Measurements from ENCODE around the gene ZNF346. TPM values are rescaled to one million over a fixed set of nuclear protein-coding genes. Genes with fewer than 3 reads are reported as not detected.

The ZNF346 gene
- total and polyA plus RNA-seq, 2 of the 13 experiments (the other 11 are each of a cell fraction or from before 2014, with no cell fraction given), result 8.6 to 19.4 TPM

- peak; percentile 88 for TF ChIP-seq TEAD3 (CRISPR knock-in tag; optimal IDR thresholded peaks at IDR 0.05; ENCODE audit: borderline replicate concordance)
- 0 out of 2 replicates have a peak, but pooled peaks have one; percentile 43 for TF ChIP-seq ZNF766 (CRISPR knock-in tag; IDR thresholded peaks at IDR 0.05; ENCODE audit: borderline replicate concordance)
- TF ChIP-seq NR2F2 (IDR thresholded peaks at IDR 0.05; ENCODE audit: borderline replicate concordance, low read depth), result no peak
- no peak for TF ChIP-seq SCMH1 (CRISPR knock-in tag; IDR thresholded peaks at IDR 0.05; ENCODE audit: borderline replicate concordance)
- no peak for TF ChIP-seq ZNF382 (CRISPR knock-in tag; IDR thresholded peaks at IDR 0.05; ENCODE audit: borderline replicate concordance)
- TF ChIP-seq SRY (CRISPR knock-in tag; IDR thresholded peaks at IDR 0.05), result peak; percentile 57; the same call in 1 of the 2 replicates
- peak; percentile 58; the same call in 1 of the 2 replicates for TF ChIP-seq ZNF770 (CRISPR knock-in tag; IDR thresholded peaks at IDR 0.05)
- no peak for TF ChIP-seq SKI (IDR thresholded peaks at IDR 0.05; ENCODE audit: partially characterized antibody)
- TF ChIP-seq ZNF703 (CRISPR knock-in tag; IDR thresholded peaks at IDR 0.05; ENCODE audit: borderline replicate concordance), result no peak
- TF ChIP-seq ZNF143 (CRISPR knock-in tag; IDR thresholded peaks at IDR 0.05), result no peak
Measured at GRCh38 chr5:177105691-177106476, 83.4 kb downstream of the ZNF346 start (continued).

GRCh38 chr5:177107159-177107558, 84.7 kb downstream of the ZNF346 start:
- H3K27ac ChIP-seq (ENCODE audit: extremely low read length, insufficient read depth, low read length), result no peak overlapping the region
- H3K4me1 ChIP-seq (ENCODE audit: insufficient read depth, low read length), result peaks cover 83% of the 10 kb centered on the region
- no peak overlapping the region for H2AFZ ChIP-seq (ENCODE audit: low read length)
- no peak overlapping the region for H3K9ac ChIP-seq (ENCODE audit: insufficient read depth, low read depth, low read length)
- H4K20me1 ChIP-seq (ENCODE audit: insufficient read depth, low read length), result no peaks in the 10 kb centered on the region
- no peaks in the 10 kb centered on the region for H3K27me3 ChIP-seq (ENCODE audit: control insufficient read depth in 1 of 2, insufficient read depth in 2 of 2, low read length in 2 of 2)
- in situ Hi-C loops (cut with HindIII; ENCODE audit: extremely low pct_ligation_motif_present, low pct_unique_long_range_greater_than_20kb) (loop anchor here (25.0 kb wide), 1 partner anchor 355 kb away; the partner anchor contains the start of gene DBN1), intact Hi-C loops (cut with micrococcal nuclease; ENCODE audit: unreplicated experiment) (no loop called here)
- POLR2A ChIA-PET, result interaction anchor here (0.6 to 13.2 kb wide), 4 partner anchors 9 to 34 kb away, joined by 3 to 293 read pairs (median 18); partner anchors contain the start of gene FGFR4
- H3K4me2 ChIP-seq (ENCODE audit: low read depth, low read length), result no peak overlapping the region
- H3K4me3 ChIP-seq (replicated peaks in 1 of 3; ENCODE audit: insufficient read depth in 1 of 3, low read depth in 2 of 3, low read length in 3 of 3), result no peak overlapping the region
- H3K36me3 ChIP-seq (replicated peaks in 1 of 2; ENCODE audit: control insufficient read depth in 1 of 2, insufficient read depth in 2 of 2, low read length in 2 of 2), result no peaks in the 10 kb centered on the region
- no peaks in the 10 kb centered on the region for H3K79me2 ChIP-seq (ENCODE audit: insufficient read depth, low read length)
- CTCF ChIA-PET (ENCODE audit: low intra/inter-chr PET ratio, low total read pairs), result no interaction called here
- no TSS peak for BruUV-seq (replicated peaks)
- no peaks in the 10 kb centered on the region for H3K9me3 ChIP-seq (ENCODE audit: low read length)
- 48% methylated on average over 3 of the region's 4 CpGs for WGBS (ENCODE audit: low lambda C conversion rate)
- DNase-seq (ENCODE audit: low spot score) (no peak), FAIRE-seq (no peak), ATAC-seq (no peak)
- TF ChIP-seq ATF7-NPFF (CRISPR knock-in tag; IDR thresholded peaks at IDR 0.05; ENCODE audit: low read depth) (no peak), ZMYM3 (CRISPR knock-in tag; IDR thresholded peaks at IDR 0.05) (peak; percentile 88), ZBTB25 (CRISPR knock-in tag; IDR thresholded peaks at IDR 0.05) (no peak), JUN (CRISPR knock-in tag; IDR thresholded peaks at IDR 0.05) (no peak), XRCC5 (optimal IDR thresholded peaks at IDR 0.05; ENCODE audit: low read length) (no peak), CBFB (CRISPR knock-in tag; IDR thresholded peaks at IDR 0.05) (no peak), ZC3H13 (CRISPR knock-in tag; IDR thresholded peaks at IDR 0.05) (no peak), SP4 (CRISPR knock-in tag; IDR thresholded peaks at IDR 0.05) (no peak), HOXA3 (CRISPR knock-in tag; IDR thresholded peaks at IDR 0.05) (0 out of 2 replicates have a peak, but pooled peaks have one; percentile 23), ONECUT2 (CRISPR knock-in tag; IDR thresholded peaks at IDR 0.05) (no peak), KDM1A (CRISPR knock-in tag; IDR thresholded peaks at IDR 0.05) (0 out of 2 replicates have a peak, but pooled peaks have one; percentile 31), GATAD2A (CRISPR knock-in tag; IDR thresholded peaks at IDR 0.05) (0 out of 2 replicates have a peak, but pooled peaks have one; percentile 8), TARDBP (CRISPR knock-in tag; IDR thresholded peaks at IDR 0.05) (no peak)
